SK-N-SH (cell line): ENCODE data around the gene SPINK9. TPM values are rescaled to one million over a fixed set of nuclear protein-coding genes. Genes with fewer than 3 reads are reported as not detected.
A peak's percentile ranks its signal among the peaks of the same experiment; 100 is the strongest.

ENCODE experiments used
- CTCF ChIA-PET: fragments of 300-600, 350-600 bp; formaldehyde crosslinking; extraction: SDS; loops from one replicate; lab custom pipeline; 2021; lab: Yijun Ruan, JAX
- POLR2A ChIA-PET: fragments of 350-600 bp; sonication (Branson Sonifier 250); formaldehyde crosslinking; extraction: SDS; loops from one replicate; lab custom pipeline; 2020; ENCODE audit warnings: antibody characterized with exemption, inconsistent platforms; lab: Yijun Ruan, JAX
- DNase-seq: peaks from one replicate; pipeline ENCODE4 v3.0.0; 2012
- H2AFZ ChIP-seq: fragments of 200-600 bp; sonication (generic); 2 replicates; pipeline ENCODE4 v1.8.1; 2016; ENCODE audit warnings: antibody characterized with exemption, mild to moderate bottlenecking, low read depth
- H3F3A ChIP-seq: fragments of 200-600 bp; sonication (generic); replicated peaks from 2 replicates; pipeline ENCODE3; 2016; ENCODE audit warnings: antibody characterized with exemption, mild to moderate bottlenecking; ENCODE audit not compliant: insufficient read depth
- H3K27ac ChIP-seq, 2 experiments: fragments of 200-500 bp in 1 of 2; fragments of 200-600 bp in 1 of 2; sonication (Bioruptor generic) in 1 of 2; sonication (generic), shearing (Covaris generic) in 1 of 2; 2 replicates each; pipeline versions ENCODE4 v1.5.1 to v1.6.1; 2014 to 2016; ENCODE audit warnings: low read depth in 2 of 2, inconsistent platforms in 1 of 2, low read length in 1 of 2, mild to moderate bottlenecking in 1 of 2, mixed read lengths in 1 of 2
- H3K27me3 ChIP-seq: fragments of 200-600 bp; sonication (generic), shearing (Covaris generic); 2 replicates; pipeline ENCODE4 v1.6.1; 2016; ENCODE audit warnings: mixed run types; ENCODE audit not compliant: insufficient read depth
- H3K36me3 ChIP-seq, 2 experiments: fragments of 200-500 bp in 1 of 2; fragments of 200-600 bp in 1 of 2; sonication (Bioruptor generic) in 1 of 2; sonication (generic) in 1 of 2; replicated peaks in 1 of 2; 2 replicates each; pipeline versions ENCODE3 to v1.5.1; 2014 to 2016; ENCODE audit warnings: low read length in 1 of 2, mild to moderate bottlenecking in 1 of 2; ENCODE audit not compliant: insufficient read depth in 2 of 2, control insufficient read depth in 1 of 2
- H3K4me1 ChIP-seq, 2 experiments: fragments of 200-500 bp in 1 of 2; fragments of 200-600 bp in 1 of 2; sonication (Bioruptor generic) in 1 of 2; sonication (generic), shearing (Covaris generic) in 1 of 2; 2 replicates each; pipeline versions ENCODE4 v1.5.1 to v1.6.1; 2014 to 2016; ENCODE audit warnings: low read depth in 1 of 2, low read length in 1 of 2, mixed run types in 1 of 2; ENCODE audit not compliant: insufficient read depth in 2 of 2, control insufficient read depth in 1 of 2
- H3K4me2 ChIP-seq: fragments of 200-600 bp; sonication (generic), shearing (Covaris generic); 2 replicates; pipeline ENCODE4 v1.6.1; 2017; ENCODE audit warnings: mixed run types
- H3K4me3 ChIP-seq, 2 experiments: fragments of 200-500 bp in 1 of 2; fragments of 200-600 bp in 1 of 2; sonication (Bioruptor generic) in 1 of 2; sonication (generic), shearing (Covaris generic) in 1 of 2; 2 replicates each; pipeline versions ENCODE4 v1.5.1 to v1.8.1; 2014 to 2016; ENCODE audit warnings: low read depth in 2 of 2, inconsistent platforms in 1 of 2, low read length in 1 of 2, mild to moderate bottlenecking in 1 of 2, mixed read lengths in 1 of 2, moderate library complexity in 1 of 2
- H3K79me2 ChIP-seq: fragments of 200-600 bp; sonication (generic); 2 replicates; pipeline ENCODE4 v1.8.1; 2017; ENCODE audit warnings: mild to moderate bottlenecking; ENCODE audit not compliant: insufficient read depth
- H3K9ac ChIP-seq: fragments of 200-600 bp; sonication (generic); 2 replicates; pipeline ENCODE4 v1.6.1; 2017; ENCODE audit warnings: mixed run types
- H3K9me2 ChIP-seq: fragments of 200-600 bp; sonication (generic); 2 replicates; pipeline ENCODE4 v1.6.1; 2017; ENCODE audit warnings: mixed run types
- H3K9me3 ChIP-seq: fragments of 200-600 bp; sonication (generic); 2 replicates; pipeline ENCODE4 v1.6.1; 2017; ENCODE audit warnings: mixed run types, mild to moderate bottlenecking, moderate library complexity
- H4K20me1 ChIP-seq: fragments of 200-600 bp; sonication (generic); 2 replicates; pipeline ENCODE4 v1.6.1; 2017; ENCODE audit warnings: mild to moderate bottlenecking, mixed run types; ENCODE audit not compliant: insufficient read depth
- EP300 ChIP-seq, 2 experiments: IDR thresholded peaks; 2 replicates each; pipeline versions ENCODE4 v1.4.0 to v1.6.1; 2012; ENCODE audit warnings: borderline replicate concordance in 1 of 2, low read depth in 1 of 2, low read length in 1 of 2
- GABPA ChIP-seq: IDR thresholded peaks from 2 replicates; pipeline ENCODE4 v1.4.0; 2012; ENCODE audit warnings: low read depth, mild to moderate bottlenecking
- JUND ChIP-seq: IDR thresholded peaks from 2 replicates; pipeline ENCODE4 v1.4.0; 2012
- POLR2AphosphoS5 ChIP-seq: IDR thresholded peaks from 2 replicates; pipeline ENCODE4 v1.6.1; 2012; ENCODE audit warnings: low read depth, low read length
- RAD21 ChIP-seq: IDR thresholded peaks from 2 replicates; pipeline ENCODE4 v1.6.1; 2012; ENCODE audit warnings: mild to moderate bottlenecking, low read length
- RFX5 ChIP-seq: IDR thresholded peaks from 2 replicates; pipeline ENCODE4 v1.6.1; 2012; ENCODE audit warnings: mild to moderate bottlenecking, improper control_type of control experiment, low read length
- TCF12 ChIP-seq: IDR thresholded peaks from 2 replicates; pipeline ENCODE4 v1.4.0; 2012
- WGBS: methylation state at CpG from one replicate; pipeline ENCODE4 v1.1.6; 2017; ENCODE audit warnings: low lambda C conversion rate; 5-methylcytosine and 5-hydroxymethylcytosine counted together
- polyA plus RNA-seq, 3 experiments: library from polyadenylated mRNA; depleted of rRNA; stranded (reverse); fragments of >200 nt; gene quantifications; 2 replicates each; pipeline ENCODE4 v1.2.3, GENCODE V29; 2012
- TF ChIP-seq, protein P1 (sequence below): fragments of 200-600 bp; sonication (generic); IDR thresholded peaks from 2 replicates; pipeline ENCODE4 v1.6.1; 2017; ENCODE audit warnings: antibody characterized with exemption, mild to moderate bottlenecking, moderate library complexity
- TF ChIP-seq, protein P2 (sequence below): fragments of 150-350 bp; IDR thresholded peaks from 2 replicates; pipeline ENCODE4 v1.6.1; 2016; ENCODE audit warnings: mild to moderate bottlenecking, low read depth, low read length

SPINK9 gene
- polyA plus RNA-seq, 1 of the 3 experiments (the other 2 are of a cell fraction), result not detected

DNA sequence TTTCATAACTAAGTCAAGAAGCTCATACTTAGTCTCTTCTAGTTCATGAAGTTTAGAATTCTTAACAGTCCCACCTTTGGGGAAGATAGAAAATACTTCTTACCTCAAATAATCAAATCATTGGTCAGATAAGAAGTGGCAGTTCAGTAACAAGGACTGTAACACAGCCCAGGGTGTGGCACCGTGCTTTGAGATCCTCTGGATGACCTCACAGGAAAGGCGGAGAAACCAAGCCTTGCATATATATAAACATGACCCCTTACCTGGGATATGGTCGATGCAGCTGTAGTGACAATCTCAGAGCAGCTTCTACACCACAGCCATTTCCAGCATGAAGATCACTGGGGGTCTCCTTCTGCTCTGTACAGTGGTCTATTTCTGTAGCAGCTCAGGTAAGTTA lies 23.2 kb upstream of the SPINK9 start, which contains the start of gene SPINK7 (continued):
- TF ChIP-seq, protein P1, sequence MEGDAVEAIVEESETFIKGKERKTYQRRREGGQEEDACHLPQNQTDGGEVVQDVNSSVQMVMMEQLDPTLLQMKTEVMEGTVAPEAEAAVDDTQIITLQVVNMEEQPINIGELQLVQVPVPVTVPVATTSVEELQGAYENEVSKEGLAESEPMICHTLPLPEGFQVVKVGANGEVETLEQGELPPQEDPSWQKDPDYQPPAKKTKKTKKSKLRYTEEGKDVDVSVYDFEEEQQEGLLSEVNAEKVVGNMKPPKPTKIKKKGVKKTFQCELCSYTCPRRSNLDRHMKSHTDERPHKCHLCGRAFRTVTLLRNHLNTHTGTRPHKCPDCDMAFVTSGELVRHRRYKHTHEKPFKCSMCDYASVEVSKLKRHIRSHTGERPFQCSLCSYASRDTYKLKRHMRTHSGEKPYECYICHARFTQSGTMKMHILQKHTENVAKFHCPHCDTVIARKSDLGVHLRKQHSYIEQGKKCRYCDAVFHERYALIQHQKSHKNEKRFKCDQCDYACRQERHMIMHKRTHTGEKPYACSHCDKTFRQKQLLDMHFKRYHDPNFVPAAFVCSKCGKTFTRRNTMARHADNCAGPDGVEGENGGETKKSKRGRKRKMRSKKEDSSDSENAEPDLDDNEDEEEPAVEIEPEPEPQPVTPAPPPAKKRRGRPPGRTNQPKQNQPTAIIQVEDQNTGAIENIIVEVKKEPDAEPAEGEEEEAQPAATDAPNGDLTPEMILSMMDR, result no peak

DNA sequence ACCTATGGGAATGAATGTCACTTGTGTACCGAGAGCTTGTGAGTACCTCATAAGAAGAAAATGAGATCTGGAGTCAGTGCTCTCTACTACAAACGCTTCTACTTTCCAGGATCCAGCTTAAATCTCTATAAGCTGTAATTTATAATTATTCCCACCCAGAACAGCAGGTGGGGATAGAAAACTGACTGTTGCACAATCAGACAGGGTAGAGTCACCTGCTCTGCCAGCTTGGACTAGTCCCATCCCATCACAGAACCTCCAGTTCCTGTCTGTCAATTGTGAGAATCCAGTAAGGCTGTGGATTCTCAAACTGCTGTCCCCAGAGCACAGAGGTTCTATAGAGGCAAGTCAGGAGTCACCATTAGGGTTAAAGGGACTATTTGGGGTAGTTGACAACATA lies 21.2 kb upstream of the SPINK9 start:
- TF ChIP-seq GABPA (no peak), RAD21 (0 out of 2 replicates have a peak, but pooled peaks have one; percentile 8)
- Histone ChIP-seq H2AFZ (no peak overlapping the region), H3K27me3 (no peaks in the 10 kb centered on the region), H4K20me1 (no peaks in the 10 kb centered on the region), H3K9me2 (no peaks in the 10 kb centered on the region), H3K4me3 (no peak overlapping the region), H3K4me1 (no peaks in the 10 kb centered on the region), H3K9me3 (no peaks in the 10 kb centered on the region), H3K4me2 (no peak overlapping the region), H3K36me3 (no peaks in the 10 kb centered on the region), H3K79me2 (no peaks in the 10 kb centered on the region), H3F3A (no peaks in the 10 kb centered on the region), H3K27ac (no peak overlapping the region), H3K9ac (no peak overlapping the region)
- ChIA-PET POLR2A (no interaction called here), CTCF (interaction anchor here (1.1 to 2.0 kb wide), 6 partner anchors 11 to 417 kb away, joined by 3 to 12 read pairs (median 3); no protein-coding TSS in a partner anchor)
- no peak for DNase-seq
- WGBS, result 13% methylated on average over 2 of the region's 2 CpGs

DNA sequence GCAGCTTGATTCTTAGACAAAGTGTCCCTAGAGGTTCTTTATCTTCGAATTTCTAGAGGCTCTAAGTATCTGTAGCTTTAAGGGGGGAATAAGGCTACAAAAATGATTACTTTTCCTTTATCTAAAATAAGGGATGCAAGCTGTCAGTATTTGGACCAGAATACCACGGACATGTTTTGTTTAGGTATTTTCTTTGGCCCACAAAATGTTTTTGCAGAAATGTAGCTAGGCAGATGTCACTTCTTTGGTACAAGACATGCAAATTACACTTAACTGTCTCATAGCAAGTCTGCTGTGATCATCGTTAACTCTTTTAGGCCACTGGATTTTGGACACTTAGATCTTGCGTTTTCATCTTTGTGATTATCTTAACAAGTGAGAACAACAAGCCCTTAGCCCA lies 20.6 kb upstream of the SPINK9 start:
- H3K9ac ChIP-seq, result no peak overlapping the region
- no peaks in the 10 kb centered on the region for H3K4me1 ChIP-seq
- H3K27ac ChIP-seq, result no peak overlapping the region
- 25% methylated on average over 4 of the region's 4 CpGs for WGBS
- no peak overlapping the region for H3K4me3 ChIP-seq
- H3K9me2 ChIP-seq, result no peaks in the 10 kb centered on the region
- POLR2A ChIA-PET, result no interaction called here
- no peaks in the 10 kb centered on the region for H3K36me3 ChIP-seq
- CTCF ChIA-PET, result interaction anchor here (0.8 to 2.0 kb wide), 6 partner anchors 8 to 416 kb away, joined by 3 to 12 read pairs (median 3); no protein-coding TSS in a partner anchor
- H4K20me1 ChIP-seq, result no peaks in the 10 kb centered on the region
- no peaks in the 10 kb centered on the region for H3K79me2 ChIP-seq
- TF ChIP-seq RFX5 (no peak), JUND (no peak), POLR2AphosphoS5 (no peak), TCF12 (no peak), EP300 (IDR thresholded peaks at IDR 0.05; ENCODE audit: borderline replicate concordance in 1 of 2, low read depth in 1 of 2, low read length in 1 of 2) (no peak)
- TF ChIP-seq, protein P2, sequence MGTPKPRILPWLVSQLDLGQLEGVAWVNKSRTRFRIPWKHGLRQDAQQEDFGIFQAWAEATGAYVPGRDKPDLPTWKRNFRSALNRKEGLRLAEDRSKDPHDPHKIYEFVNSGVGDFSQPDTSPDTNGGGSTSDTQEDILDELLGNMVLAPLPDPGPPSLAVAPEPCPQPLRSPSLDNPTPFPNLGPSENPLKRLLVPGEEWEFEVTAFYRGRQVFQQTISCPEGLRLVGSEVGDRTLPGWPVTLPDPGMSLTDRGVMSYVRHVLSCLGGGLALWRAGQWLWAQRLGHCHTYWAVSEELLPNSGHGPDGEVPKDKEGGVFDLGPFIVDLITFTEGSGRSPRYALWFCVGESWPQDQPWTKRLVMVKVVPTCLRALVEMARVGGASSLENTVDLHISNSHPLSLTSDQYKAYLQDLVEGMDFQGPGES, result no peak
- TF ChIP-seq, all 33 proteins: peak for 0
- Histone ChIP-seq H3K4me2 (no peak overlapping the region), H2AFZ (no peak overlapping the region), H3K27me3 (no peaks in the 10 kb centered on the region), H3F3A (no peaks in the 10 kb centered on the region), H3K9me3 (no peaks in the 10 kb centered on the region)
- no peak for DNase-seq
